ENCODE data around the gene FDXR. TPM values are rescaled to one million over a fixed set of nuclear protein-coding genes. Genes with fewer than 3 reads are reported as not detected.

Gene FDXR
- total RNA-seq, 1 donor from 2014 or later = 40.1 TPM

GRCh38 chr17:74814453-74814852 is 58.3 kb downstream of the FDXR start:
- no peak for DNase-seq (ENCODE audit: low read depth in 2 of 2)

Other genes starting within 250 kb of the FDXR start
- gene CD300E, start 249.3 kb downstream of the FDXR start, total RNA-seq = not detected in 2 replicates
- not detected in 2 replicates for gene CD300LF, start 160.1 kb downstream of the FDXR start, total RNA-seq
- 0.13 TPM in 2 replicates for gene RAB37, start 135.7 kb downstream of the FDXR start, total RNA-seq
- gene NHERF1, start 124.4 kb downstream of the FDXR start, total RNA-seq = 5.4 and 6.8 TPM in 2 replicates
- gene NAT9, start 96.6 kb downstream of the FDXR start, total RNA-seq = 17.7 and 31.4 TPM in 2 replicates
- under 0.01 TPM in 1 of 2 replicates, not detected in the other for gene GRIN2C, start 13.1 kb downstream of the FDXR start, total RNA-seq
- gene FADS6, start 20.6 kb upstream of the FDXR start, total RNA-seq = not detected in 2 replicates
- gene USH1G, start 50.3 kb upstream of the FDXR start, total RNA-seq = not detected in 2 replicates
- not detected in 2 replicates for gene OTOP2, start 51.3 kb upstream of the FDXR start, total RNA-seq
- gene OTOP3, start 62.9 kb upstream of the FDXR start, total RNA-seq = not detected in 2 replicates
- gene HID1, start 99.8 kb upstream of the FDXR start, total RNA-seq = 31.6 and 48.5 TPM in 2 replicates
- gene CDR2L, start 114.6 kb upstream of the FDXR start, total RNA-seq = 7.2 and 10.2 TPM in 2 replicates
- 16.2 and 28.0 TPM in 2 replicates for gene MRPL58, start 139.7 kb upstream of the FDXR start, total RNA-seq
- 138 and 188 TPM in 2 replicates for gene ATP5PD, start 174.0 kb upstream of the FDXR start, total RNA-seq
- 9.1 and 14.9 TPM in 2 replicates for gene KCTD2, start 174.2 kb upstream of the FDXR start, total RNA-seq
- gene SLC16A5, start 215.0 kb upstream of the FDXR start, total RNA-seq = 3.9 and 4.6 TPM in 2 replicates
- gene ARMC7, start 237.0 kb upstream of the FDXR start, total RNA-seq = 3.9 and 6.2 TPM in 2 replicates